Neural crest cell (in vitro differentiated cells): Measurements from ENCODE around the gene AMELX. TPM values are rescaled to one million over a fixed set of nuclear protein-coding genes. Genes with fewer than 3 reads are reported as not detected.

ENCODE experiments used
- DNase-seq: peaks from one replicate; pipeline ENCODE4 v3.0.0; 2021; ENCODE audit warnings: low read depth, mixed read lengths, low spot score
- H3K27ac Mint-ChIP-seq: one replicate; pipeline ENCODE4 v1.8.0; 2021; ENCODE audit warnings: mild to moderate bottlenecking, mixed read lengths; ENCODE audit not compliant: unreplicated experiment
- H3K27me3 Mint-ChIP-seq: 2 replicates; pipeline ENCODE4 v1.8.0; 2021; ENCODE audit warnings: low read depth, mild to moderate bottlenecking, mixed read lengths
- H3K36me3 Mint-ChIP-seq: 2 replicates; pipeline ENCODE4 v1.8.0; 2021; ENCODE audit warnings: low read depth, mild to moderate bottlenecking, mixed read lengths
- H3K4me1 Mint-ChIP-seq: 2 replicates; pipeline ENCODE4 v1.8.0; 2021; ENCODE audit warnings: mixed read lengths
- H3K4me3 Mint-ChIP-seq: one replicate; pipeline ENCODE4 v1.8.0; 2021; ENCODE audit warnings: mild to moderate bottlenecking, mixed read lengths
- H3K9me3 Mint-ChIP-seq: 2 replicates; pipeline ENCODE4 v1.8.0; 2021; ENCODE audit warnings: mixed read lengths
- CTCF ChIP-seq: fragments of 200-600 bp; sonication (generic); conservative IDR thresholded peaks from 2 replicates; pipeline ENCODE4 v1.5.0; 2021; ENCODE audit warnings: antibody characterized with exemption, mild to moderate bottlenecking
- microRNA-seq: library from miRNA; unstranded; fragments of <30 nt; microRNA quantifications from one replicate; pipeline ENCODE4, GENCODE V29; 2020
- total RNA-seq: library from RNA; stranded (reverse); gene quantifications from 2 replicates; pipeline ENCODE4 v1.2.1, GENCODE V29; 2021

AMELX gene
- total RNA-seq, 1 donor from 2014 or later, result not detected

- Mint-ChIP-seq H3K27ac (no peak overlapping the region), H3K36me3 (no peaks in the 10 kb centered on the region), H3K9me3 (no peaks in the 10 kb centered on the region), H3K4me3 (no peak overlapping the region), H3K27me3 (no peaks in the 10 kb centered on the region), H3K4me1 (no peaks in the 10 kb centered on the region)
- no peak for TF ChIP-seq CTCF
- no peak for DNase-seq
Observed at GRCh38 chrX:11349020-11349419, 55.8 kb downstream of the AMELX start.

DNA sequence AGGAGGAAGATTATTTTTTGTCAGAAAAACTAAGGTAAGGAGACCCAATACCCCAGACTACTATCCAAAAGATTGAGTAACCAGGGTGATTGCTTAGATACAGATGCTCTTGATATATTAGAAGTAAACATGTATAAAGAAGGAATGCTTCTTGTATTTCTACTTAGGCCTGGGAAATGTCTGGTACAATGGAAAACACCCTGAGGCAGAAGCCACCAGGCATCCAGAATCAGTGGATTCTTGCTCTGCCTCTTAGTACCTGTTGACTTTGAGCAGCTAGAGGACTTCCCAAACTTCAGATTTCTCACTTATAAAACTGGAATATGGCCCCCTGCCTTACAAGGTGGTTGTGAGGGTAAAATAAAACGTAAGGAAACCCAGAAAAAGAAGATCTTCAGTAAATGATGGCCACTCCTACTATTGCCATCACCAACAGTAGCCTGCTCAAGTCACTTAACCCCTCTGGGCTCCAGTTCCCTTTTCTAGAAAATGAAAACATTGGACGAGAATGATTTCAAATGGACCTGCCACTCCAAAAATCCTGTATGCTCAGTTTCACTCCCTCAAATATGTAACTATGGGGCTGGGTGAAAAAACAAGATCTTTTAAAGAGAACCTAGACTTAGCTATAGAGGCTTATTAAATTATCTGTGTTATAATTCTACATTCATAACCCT lies 56.6 kb downstream of the AMELX start:
- TF ChIP-seq CTCF, result no peak
- no peak overlapping the region for H3K4me3 Mint-ChIP-seq
- DNase-seq, result no peak
- H3K27me3 Mint-ChIP-seq, result no peaks in the 10 kb centered on the region
- H3K9me3 Mint-ChIP-seq, result no peaks in the 10 kb centered on the region
- no peak overlapping the region for H3K27ac Mint-ChIP-seq
- no peaks in the 10 kb centered on the region for H3K4me1 Mint-ChIP-seq
- H3K36me3 Mint-ChIP-seq, result no peaks in the 10 kb centered on the region

Small RNAs within 50 kb of the gene (microRNA-seq; reads per million reads assigned to microRNA genes)
- gene MIR548AX, result not detected

Other genes starting within 250 kb of the AMELX start
- gene HCCS, start 182.1 kb upstream of the AMELX start, total RNA-seq, result 19.6 and 20.9 TPM in 2 replicates